CD4-positive, CD25-positive, alpha-beta regulatory T cell (primary cell): Measurements from ENCODE around the gene C1orf35. TPM values are rescaled to one million over a fixed set of nuclear protein-coding genes. Genes with fewer than 3 reads are reported as not detected.

Experiments
- ATAC-seq, 2 donors: fragments of 150-1000 bp; cut with Tn5 transposase; one replicate each; pipeline ENCODE4 v1.10.0; 2021; ENCODE audit warnings: low read depth in 2 of 2, moderate number of reproducible peaks in 2 of 2, moderate library complexity in 1 of 2
- DNase-seq, 3 donors: peaks; one replicate each; pipeline versions ENCODE4 v3.0.0 to v3.0.0-alpha.2; 2012 to 2022; ENCODE audit warnings: mixed read lengths in 1 of 3
- H3K27ac ChIP-seq: one replicate; pipeline ENCODE4 v1.7.0; 2013; ENCODE audit warnings: mild to moderate bottlenecking, low read length; ENCODE audit not compliant: insufficient read depth, poor library complexity, severe bottlenecking
- H3K27me3 ChIP-seq: one replicate; pipeline ENCODE4 v1.7.0; 2013; ENCODE audit warnings: low read length; ENCODE audit not compliant: control insufficient read depth, insufficient read depth
- H3K36me3 ChIP-seq: one replicate; pipeline ENCODE4 v1.7.0; 2013; ENCODE audit warnings: mild to moderate bottlenecking, low read length, moderate library complexity; ENCODE audit not compliant: control insufficient read depth, insufficient read depth
- H3K4me1 ChIP-seq: 2 replicates; pipeline ENCODE4 v1.7.0; 2013; ENCODE audit warnings: mild to moderate bottlenecking, low read length; ENCODE audit not compliant: insufficient read depth, control insufficient read depth, poor library complexity, severe bottlenecking
- H3K4me3 ChIP-seq: one replicate; pipeline ENCODE4 v1.7.0; 2013; ENCODE audit warnings: low read depth, mild to moderate bottlenecking, low read length, moderate library complexity
- H3K9me3 ChIP-seq, 2 experiments: 1 replicate in 1 of 2; 2 replicates in 1 of 2; pipeline ENCODE4 v1.7.0; 2013; ENCODE audit warnings: low read length in 2 of 2, mild to moderate bottlenecking in 1 of 2, moderate library complexity in 1 of 2; ENCODE audit not compliant: control insufficient read depth in 2 of 2
- H3K27ac Mint-ChIP-seq, 3 donors: one replicate each; pipeline ENCODE4 v1.8.0; 2020 to 2022; ENCODE audit warnings: mild to moderate bottlenecking in 3 of 3, mixed read lengths in 3 of 3, moderate library complexity in 2 of 3
- H3K27me3 Mint-ChIP-seq: one replicate; pipeline ENCODE4 v1.8.0; 2022; ENCODE audit warnings: mild to moderate bottlenecking, mixed read lengths
- H3K36me3 Mint-ChIP-seq: one replicate; pipeline ENCODE4 v1.8.0; 2020; ENCODE audit warnings: mixed read lengths
- H3K4me1 Mint-ChIP-seq, 4 donors: one replicate each; pipeline ENCODE4 v1.8.0; 2020 to 2022; ENCODE audit warnings: mixed read lengths in 4 of 4, mild to moderate bottlenecking in 1 of 4
- H3K4me3 Mint-ChIP-seq, 4 donors: one replicate each; pipeline ENCODE4 v1.8.0; 2020 to 2022; ENCODE audit warnings: mild to moderate bottlenecking in 4 of 4, mixed read lengths in 4 of 4, moderate library complexity in 3 of 4
- H3K9me3 Mint-ChIP-seq, 7 donors: one replicate each; pipeline ENCODE4 v1.8.0; 2020 to 2022; ENCODE audit warnings: mixed read lengths in 7 of 7, mild to moderate bottlenecking in 3 of 7, moderate library complexity in 2 of 7
- polyA plus RNA-seq, 4 donors: library from polyadenylated mRNA; unstranded; fragments of 300-500 nt; fragmentation: Illumina TruSeq; gene quantifications; one replicate each; pipeline ENCODE4 v1.2.3, GENCODE V29; 2021
- total RNA-seq: library from RNA; stranded (reverse); gene quantifications from one replicate; pipeline ENCODE4 v1.2.3, GENCODE V29; 2022

Gene C1orf35
- total and polyA plus RNA-seq, 5 donors from 2014 or later, result 18.0 to 24.0 (median 21.4) TPM

- no peak for ATAC-seq
- Histone ChIP-seq H3K9me3 (no peaks in the 10 kb centered on the region), H3K4me3 (peak overlapping the region; percentile 86), H3K4me1 (peaks cover 81% of the 10 kb centered on the region), H3K36me3 (peaks cover 10% of the 10 kb centered on the region), H3K27ac (peak overlapping the region; percentile 92), H3K27me3 (no peaks in the 10 kb centered on the region)
- Mint-ChIP-seq H3K9me3 (no peaks in the 10 kb centered on the region), H3K27ac (peak overlapping the region; percentile 89 to 98 (median 96)), H3K4me1 (peaks cover 30 to 74% (median 58%) of the 10 kb centered on the region in 4 donors), H3K4me3 (peak overlapping the region; percentile 94 to 100 (median 98)), H3K36me3 (no peaks in the 10 kb centered on the region), H3K27me3 (no peaks in the 10 kb centered on the region)
- DNase-seq, result no peak
Observed at GRCh38 chr1:228084797-228085196, 18.3 kb downstream of the C1orf35 start.

GRCh38 chr1:228084325-228084724 lies 18.8 kb downstream of the C1orf35 start:
- H3K27ac ChIP-seq, result peak overlapping the region; percentile 92
- H3K36me3 Mint-ChIP-seq, result no peaks in the 10 kb centered on the region
- peaks cover 30 to 71% (median 55%) of the 10 kb centered on the region in 4 donors for H3K4me1 Mint-ChIP-seq
- peaks cover 10% of the 10 kb centered on the region for H3K36me3 ChIP-seq
- H3K9me3 Mint-ChIP-seq, result no peaks in the 10 kb centered on the region
- H3K4me3 Mint-ChIP-seq, result peak overlapping the region; percentile 94 to 100 (median 98)
- ATAC-seq (no peak), DNase-seq (no peak)
- H3K4me1 ChIP-seq, result peaks cover 76% of the 10 kb centered on the region
- H3K9me3 ChIP-seq, result no peaks in the 10 kb centered on the region
- peak overlapping the region; percentile 86 for H3K4me3 ChIP-seq
- H3K27me3 ChIP-seq, result no peaks in the 10 kb centered on the region
- H3K27ac Mint-ChIP-seq, result peak overlapping the region; percentile 89 to 98 (median 96)
- H3K27me3 Mint-ChIP-seq, result no peaks in the 10 kb centered on the region

GRCh38 chr1:228083871-228084278 lies 19.2 kb downstream of the C1orf35 start:
- Histone ChIP-seq H3K27me3 (no peaks in the 10 kb centered on the region), H3K4me1 (peaks cover 72% of the 10 kb centered on the region), H3K9me3 (no peaks in the 10 kb centered on the region), H3K27ac (peak overlapping the region; percentile 92), H3K36me3 (peaks cover 9% of the 10 kb centered on the region), H3K4me3 (peak overlapping the region; percentile 86)
- Mint-ChIP-seq H3K9me3 (no peaks in the 10 kb centered on the region), H3K27ac (peak overlapping the region; percentile 89 to 98 (median 96)), H3K4me1 (peaks cover 30 to 71% (median 52%) of the 10 kb centered on the region in 4 donors), H3K36me3 (no peaks in the 10 kb centered on the region), H3K4me3 (peak overlapping the region; percentile 94 to 100 (median 98)), H3K27me3 (no peaks in the 10 kb centered on the region)
- no peak for ATAC-seq
- no peak for DNase-seq

GRCh38 chr1:228082918-228083870 lies 19.9 kb downstream of the C1orf35 start:
- H3K36me3 ChIP-seq, result peaks cover 4% of the 10 kb centered on the region
- DNase-seq (peak in 2 of 3 donors; percentile 43 to 59), ATAC-seq (peak; percentile 1 to 4)
- H3K9me3 ChIP-seq, result no peaks in the 10 kb centered on the region
- peak overlapping the region; percentile 94 to 100 (median 98) for H3K4me3 Mint-ChIP-seq
- H3K4me3 ChIP-seq, result peak overlapping the region; percentile 86
- peak overlapping the region; percentile 92 for H3K27ac ChIP-seq
- H3K27me3 ChIP-seq, result no peaks in the 10 kb centered on the region
- H3K27ac Mint-ChIP-seq, result peak overlapping the region; percentile 90 to 98 (median 96)
- peaks cover 30 to 67% (median 46%) of the 10 kb centered on the region in 4 donors for H3K4me1 Mint-ChIP-seq
- H3K36me3 Mint-ChIP-seq, result no peaks in the 10 kb centered on the region
- H3K27me3 Mint-ChIP-seq, result no peaks in the 10 kb centered on the region
- H3K9me3 Mint-ChIP-seq, result no peaks in the 10 kb centered on the region
- H3K4me1 ChIP-seq, result peaks cover 65% of the 10 kb centered on the region

GRCh38 chr1:228082214-228082917 lies 20.8 kb downstream of the C1orf35 start, which contains the start of gene ARF1:
ARF1 (plus strand) TSS chr1:228082708; CDS start chr1:228097115, 14,407 bp downstream.
- peak within 1 kb of the TSS; percentile 90 to 98 (median 96) for H3K27ac Mint-ChIP-seq
- peaks cover 57% of the 10 kb centered on the region for H3K4me1 ChIP-seq
- peak within 1 kb of the TSS; percentile 86 for H3K4me3 ChIP-seq
- no peaks in the 10 kb centered on the region for H3K36me3 Mint-ChIP-seq
- peak within 1 kb of the TSS; percentile 92 for H3K27ac ChIP-seq
- H3K27me3 ChIP-seq, result no peaks in the 10 kb centered on the region
- DNase-seq (peak; percentile 88 to 94 (median 94)), ATAC-seq (peak; percentile 86)
- H3K4me1 Mint-ChIP-seq, result peaks cover 23 to 59% (median 41%) of the 10 kb centered on the region in 4 donors
- no peaks in the 10 kb centered on the region for H3K9me3 ChIP-seq
- H3K4me3 Mint-ChIP-seq, result peak within 1 kb of the TSS; percentile 94 to 100 (median 98)
- H3K27me3 Mint-ChIP-seq, result no peaks in the 10 kb centered on the region
- peaks cover under 1% of the 10 kb centered on the region for H3K36me3 ChIP-seq
- H3K9me3 Mint-ChIP-seq, result no peaks in the 10 kb centered on the region

- Histone ChIP-seq H3K27ac (peak overlapping the region; percentile 92), H3K4me1 (peaks cover 50% of the 10 kb centered on the region), H3K36me3 (no peaks in the 10 kb centered on the region), H3K27me3 (no peaks in the 10 kb centered on the region), H3K4me3 (peak overlapping the region; percentile 64), H3K9me3 (no peaks in the 10 kb centered on the region)
- peaks cover 16 to 56% (median 37%) of the 10 kb centered on the region in 4 donors for H3K4me1 Mint-ChIP-seq
- H3K27me3 Mint-ChIP-seq, result no peaks in the 10 kb centered on the region
- DNase-seq, result peak in 1 of 3 donors; percentile 20
- H3K9me3 Mint-ChIP-seq, result no peaks in the 10 kb centered on the region
- no peaks in the 10 kb centered on the region for H3K36me3 Mint-ChIP-seq
- peak in 1 of 2 donors; percentile 8 for ATAC-seq
- H3K4me3 Mint-ChIP-seq, result peak overlapping the region; percentile 86 to 100 (median 89)
- no peak overlapping the region for H3K27ac Mint-ChIP-seq
Observed at GRCh38 chr1:228081578-228082213, 21.4 kb downstream of the C1orf35 start.

- peaks cover 12 to 53% (median 35%) of the 10 kb centered on the region in 4 donors for H3K4me1 Mint-ChIP-seq
- no peaks in the 10 kb centered on the region for H3K27me3 ChIP-seq
- H3K27me3 Mint-ChIP-seq, result no peaks in the 10 kb centered on the region
- H3K36me3 ChIP-seq, result no peaks in the 10 kb centered on the region
- peak overlapping the region; percentile 86 to 100 (median 89) for H3K4me3 Mint-ChIP-seq
- no peaks in the 10 kb centered on the region for H3K9me3 Mint-ChIP-seq
- no peak overlapping the region for H3K4me3 ChIP-seq
- ATAC-seq (no peak), DNase-seq (no peak)
- no peaks in the 10 kb centered on the region for H3K9me3 ChIP-seq
- H3K27ac Mint-ChIP-seq, result peak overlapping the region in 1 of 3 donors; percentile 56
- H3K36me3 Mint-ChIP-seq, result no peaks in the 10 kb centered on the region
- H3K27ac ChIP-seq, result peak overlapping the region; percentile 15
- peaks cover 45% of the 10 kb centered on the region for H3K4me1 ChIP-seq
Observed at GRCh38 chr1:228081144-228081543, 22.0 kb downstream of the C1orf35 start.
